GM23338 (cell line): Measurements from ENCODE around the gene BEST4. TPM values are rescaled to one million over a fixed set of nuclear protein-coding genes. Genes with fewer than 3 reads are reported as not detected.

Experiments
- ATAC-seq: fragments of 200-7000 bp; cut with Tn5 transposase; 3 replicates; pipeline ENCODE4 v1.9.1; 2020
- DNase-seq: peaks from one replicate; pipeline ENCODE4 v3.0.0-alpha.2; 2015; ENCODE audit warnings: low spot score
- H2AFZ ChIP-seq: fragments of 200-600 bp; sonication (generic); 2 replicates; pipeline ENCODE4 v1.8.0; 2016; ENCODE audit warnings: antibody characterized with exemption, mild to moderate bottlenecking, moderate library complexity
- H3F3A ChIP-seq: fragments of 200-600 bp; sonication (generic); replicated peaks from 2 replicates; pipeline ENCODE4 v1.8.0; 2017; ENCODE audit warnings: antibody characterized with exemption, mixed run types, low read depth
- H3K27ac ChIP-seq: fragments of 200-600 bp; sonication (generic); 2 replicates; pipeline ENCODE4 v1.6.1; 2016; ENCODE audit warnings: low read depth
- H3K27me3 ChIP-seq: fragments of 200-600 bp; sonication (generic); 2 replicates; pipeline ENCODE4 v1.8.0; 2016; ENCODE audit warnings: mild to moderate bottlenecking, mixed run types, moderate library complexity; ENCODE audit not compliant: insufficient read depth
- H3K36me3 ChIP-seq: fragments of 200-600 bp; sonication (generic); 2 replicates; pipeline ENCODE4 v1.8.0; 2016; ENCODE audit warnings: mild to moderate bottlenecking; ENCODE audit not compliant: insufficient read depth
- H3K4me1 ChIP-seq: fragments of 200-600 bp; sonication (generic); 2 replicates; pipeline ENCODE4 v1.8.0; 2016; ENCODE audit warnings: mild to moderate bottlenecking, moderate library complexity; ENCODE audit not compliant: insufficient read depth
- H3K4me2 ChIP-seq: fragments of 200-600 bp; sonication (generic); 2 replicates; pipeline ENCODE4 v1.7.1; 2017; ENCODE audit warnings: mixed run types
- H3K4me3 ChIP-seq: fragments of 200-600 bp; sonication (generic); 2 replicates; pipeline ENCODE4 v1.6.1; 2016; ENCODE audit warnings: mixed run types
- H3K79me2 ChIP-seq: fragments of 200-600 bp; sonication (generic); replicated peaks from 2 replicates; pipeline ENCODE4 v1.8.0; 2017; ENCODE audit warnings: mild to moderate bottlenecking; ENCODE audit not compliant: insufficient read depth
- H3K9me2 ChIP-seq: fragments of 200-600 bp; sonication (generic); 2 replicates; pipeline ENCODE4 v1.8.0; 2017; ENCODE audit not compliant: insufficient read depth
- H4K20me1 ChIP-seq: fragments of 200-600 bp; sonication (generic); replicated peaks from 2 replicates; pipeline ENCODE4 v1.8.0; 2017; ENCODE audit warnings: mild to moderate bottlenecking; ENCODE audit not compliant: insufficient read depth
- H3K27ac Mint-ChIP-seq: 2 replicates; pipeline ENCODE4 v1.8.0; 2020; ENCODE audit warnings: inconsistent platforms, mild to moderate bottlenecking, moderate library complexity, mixed read lengths
- H3K27me3 Mint-ChIP-seq: 3 replicates; pipeline ENCODE4 v1.8.0; 2022; ENCODE audit warnings: low read depth, mild to moderate bottlenecking, moderate library complexity, mixed read lengths, inconsistent platforms; ENCODE audit not compliant: insufficient read depth, poor library complexity
- H3K36me3 Mint-ChIP-seq: 3 replicates; pipeline ENCODE4 v1.8.0; 2021; ENCODE audit warnings: low read depth, mild to moderate bottlenecking, inconsistent platforms, moderate library complexity, mixed read lengths
- H3K4me1 Mint-ChIP-seq: 3 replicates; pipeline ENCODE4 v1.8.0; 2020; ENCODE audit warnings: mild to moderate bottlenecking, inconsistent platforms, mixed read lengths
- H3K4me3 Mint-ChIP-seq: 3 replicates; pipeline ENCODE4 v1.8.0; 2021; ENCODE audit warnings: moderate library complexity, mild to moderate bottlenecking, inconsistent platforms, mixed read lengths
- H3K9me3 Mint-ChIP-seq: 3 replicates; pipeline ENCODE4 v1.8.0; 2020; ENCODE audit warnings: moderate library complexity, mild to moderate bottlenecking, inconsistent platforms, mixed read lengths
- CREB1 ChIP-seq: fragments of 250-450 bp; sonication (Bioruptor Pico); IDR thresholded peaks from 2 replicates; pipeline ENCODE4 v1.5.0; 2020; ENCODE audit warnings: low read depth, mild to moderate bottlenecking, moderate library complexity
- EZH2 ChIP-seq: fragments of 200-600 bp; sonication (generic); IDR thresholded peaks from one replicate; pipeline ENCODE4 v1.8.0; 2017; ENCODE audit warnings: antibody characterized with exemption, mild to moderate bottlenecking, low read depth; ENCODE audit not compliant: unreplicated experiment
- EZH2phosphoT487 ChIP-seq: fragments of 200-600 bp; sonication (generic); IDR thresholded peaks from one replicate; pipeline ENCODE4 v1.8.1; 2018; ENCODE audit warnings: antibody characterized with exemption; ENCODE audit not compliant: unreplicated experiment
- JUNB ChIP-seq: IDR thresholded peaks from one replicate; pipeline ENCODE4 v1.6.1; 2016; ENCODE audit warnings: antibody characterized with exemption; ENCODE audit not compliant: unreplicated experiment
- NANOG ChIP-seq: IDR thresholded peaks from 2 replicates; pipeline ENCODE4 v1.6.1; 2016; ENCODE audit warnings: antibody characterized with exemption, borderline replicate concordance
- POLR2AphosphoS5 ChIP-seq: IDR thresholded peaks from 2 replicates; pipeline ENCODE4 v1.6.1; 2016; ENCODE audit warnings: antibody characterized with exemption, low read depth
- STAT1 ChIP-seq: IDR thresholded peaks from one replicate; pipeline ENCODE4 v1.6.1; 2016; ENCODE audit warnings: antibody characterized with exemption; ENCODE audit not compliant: unreplicated experiment
- ZNF114 ChIP-seq: fragments of 250-450 bp; sonication (Bioruptor Pico); IDR thresholded peaks from 2 replicates; pipeline ENCODE4 v1.5.0; 2020; ENCODE audit warnings: mild to moderate bottlenecking, moderate library complexity
- ZNF331 ChIP-seq: fragments of 250-450 bp; sonication (Bioruptor Pico); IDR thresholded peaks from 2 replicates; pipeline ENCODE4 v1.5.0; 2020; ENCODE audit warnings: low read depth, mild to moderate bottlenecking, moderate library complexity
- polyA plus RNA-seq: library from polyadenylated mRNA; unstranded; fragments of >200 nt; fragmentation: Nextera tagmentation; extraction: Ambion mirVana; gene quantifications from 2 replicates; pipeline ENCODE4 v1.2.1, GENCODE V29; 2016
- total RNA-seq: library from RNA; depleted of rRNA; stranded (reverse); fragments of >200 nt; shearing (Covaris generic); gene quantifications from 2 replicates; pipeline ENCODE4 v1.2.3, GENCODE V29; 2014
- TF ChIP-seq, protein P1 (sequence below): IDR thresholded peaks from one replicate; pipeline ENCODE4 v1.6.1; 2018; ENCODE audit warnings: antibody characterized with exemption; ENCODE audit not compliant: unreplicated experiment
- TF ChIP-seq, protein P2 (sequence below), 2 experiments: fragments of 200-600 bp in 1 of 2; sonication (generic) in 1 of 2; conservative IDR thresholded peaks; 2 replicates each; pipeline versions ENCODE4 v1.5.1 to v1.6.1; 2016 to 2017; ENCODE audit warnings: antibody characterized with exemption in 2 of 2, low read depth in 2 of 2, mild to moderate bottlenecking in 2 of 2, moderate library complexity in 1 of 2
- TF ChIP-seq, protein P3 (sequence below): IDR thresholded peaks from 2 replicates; pipeline ENCODE4 v1.6.1; 2016; ENCODE audit warnings: antibody characterized with exemption
- TF ChIP-seq, protein P4 (sequence below): fragments of 250-450 bp; sonication (Bioruptor Pico); IDR thresholded peaks from 2 replicates; pipeline ENCODE4 v1.5.0; 2020; ENCODE audit warnings: mild to moderate bottlenecking, moderate library complexity

BEST4 gene
- total and polyA plus RNA-seq, 2 experiments from 2014 or later = 0.63 to 1.6 TPM

DNA sequence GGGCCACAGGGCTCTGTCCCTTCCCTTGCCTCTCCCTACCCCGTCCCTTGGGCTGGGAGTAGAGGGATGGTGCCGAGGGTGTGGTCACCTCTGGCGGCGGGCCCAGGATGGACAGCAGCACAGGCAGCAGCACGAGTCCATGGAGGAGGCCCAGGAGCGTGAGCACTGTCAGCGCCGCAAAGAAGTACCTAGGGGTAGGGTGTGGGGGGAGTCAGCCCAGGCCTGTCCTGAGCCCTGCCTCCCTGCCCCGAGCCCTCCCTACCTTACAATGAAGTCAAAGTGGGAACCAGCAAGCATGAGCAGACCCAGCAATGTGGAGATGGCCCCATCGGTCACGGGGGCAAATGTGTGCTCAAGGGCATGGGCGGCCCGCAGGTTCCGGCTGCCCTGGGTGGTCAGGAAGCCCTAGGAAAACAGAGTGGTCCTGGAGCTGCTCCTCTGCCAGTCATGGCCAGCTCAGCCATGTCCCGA lies 35.0 kb upstream of the BEST4 start:
- no peaks in the 10 kb centered on the region; the same call in 2 of the 3 replicates for H3K36me3 Mint-ChIP-seq
- ATAC-seq (no peak), DNase-seq (no peak)
- TF ChIP-seq ZNF114 (CRISPR knock-in tag) (no peak), NANOG (no peak), EZH2phosphoT487 (no peak), ZNF331 (no peak), STAT1 (no peak), POLR2AphosphoS5 (no peak), CREB1 (CRISPR knock-in tag) (no peak), JUNB (no peak), EZH2 (no peak)
- TF ChIP-seq, protein P1, sequence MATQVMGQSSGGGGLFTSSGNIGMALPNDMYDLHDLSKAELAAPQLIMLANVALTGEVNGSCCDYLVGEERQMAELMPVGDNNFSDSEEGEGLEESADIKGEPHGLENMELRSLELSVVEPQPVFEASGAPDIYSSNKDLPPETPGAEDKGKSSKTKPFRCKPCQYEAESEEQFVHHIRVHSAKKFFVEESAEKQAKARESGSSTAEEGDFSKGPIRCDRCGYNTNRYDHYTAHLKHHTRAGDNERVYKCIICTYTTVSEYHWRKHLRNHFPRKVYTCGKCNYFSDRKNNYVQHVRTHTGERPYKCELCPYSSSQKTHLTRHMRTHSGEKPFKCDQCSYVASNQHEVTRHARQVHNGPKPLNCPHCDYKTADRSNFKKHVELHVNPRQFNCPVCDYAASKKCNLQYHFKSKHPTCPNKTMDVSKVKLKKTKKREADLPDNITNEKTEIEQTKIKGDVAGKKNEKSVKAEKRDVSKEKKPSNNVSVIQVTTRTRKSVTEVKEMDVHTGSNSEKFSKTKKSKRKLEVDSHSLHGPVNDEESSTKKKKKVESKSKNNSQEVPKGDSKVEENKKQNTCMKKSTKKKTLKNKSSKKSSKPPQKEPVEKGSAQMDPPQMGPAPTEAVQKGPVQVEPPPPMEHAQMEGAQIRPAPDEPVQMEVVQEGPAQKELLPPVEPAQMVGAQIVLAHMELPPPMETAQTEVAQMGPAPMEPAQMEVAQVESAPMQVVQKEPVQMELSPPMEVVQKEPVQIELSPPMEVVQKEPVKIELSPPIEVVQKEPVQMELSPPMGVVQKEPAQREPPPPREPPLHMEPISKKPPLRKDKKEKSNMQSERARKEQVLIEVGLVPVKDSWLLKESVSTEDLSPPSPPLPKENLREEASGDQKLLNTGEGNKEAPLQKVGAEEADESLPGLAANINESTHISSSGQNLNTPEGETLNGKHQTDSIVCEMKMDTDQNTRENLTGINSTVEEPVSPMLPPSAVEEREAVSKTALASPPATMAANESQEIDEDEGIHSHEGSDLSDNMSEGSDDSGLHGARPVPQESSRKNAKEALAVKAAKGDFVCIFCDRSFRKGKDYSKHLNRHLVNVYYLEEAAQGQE = no peak
- TF ChIP-seq, protein P2, sequence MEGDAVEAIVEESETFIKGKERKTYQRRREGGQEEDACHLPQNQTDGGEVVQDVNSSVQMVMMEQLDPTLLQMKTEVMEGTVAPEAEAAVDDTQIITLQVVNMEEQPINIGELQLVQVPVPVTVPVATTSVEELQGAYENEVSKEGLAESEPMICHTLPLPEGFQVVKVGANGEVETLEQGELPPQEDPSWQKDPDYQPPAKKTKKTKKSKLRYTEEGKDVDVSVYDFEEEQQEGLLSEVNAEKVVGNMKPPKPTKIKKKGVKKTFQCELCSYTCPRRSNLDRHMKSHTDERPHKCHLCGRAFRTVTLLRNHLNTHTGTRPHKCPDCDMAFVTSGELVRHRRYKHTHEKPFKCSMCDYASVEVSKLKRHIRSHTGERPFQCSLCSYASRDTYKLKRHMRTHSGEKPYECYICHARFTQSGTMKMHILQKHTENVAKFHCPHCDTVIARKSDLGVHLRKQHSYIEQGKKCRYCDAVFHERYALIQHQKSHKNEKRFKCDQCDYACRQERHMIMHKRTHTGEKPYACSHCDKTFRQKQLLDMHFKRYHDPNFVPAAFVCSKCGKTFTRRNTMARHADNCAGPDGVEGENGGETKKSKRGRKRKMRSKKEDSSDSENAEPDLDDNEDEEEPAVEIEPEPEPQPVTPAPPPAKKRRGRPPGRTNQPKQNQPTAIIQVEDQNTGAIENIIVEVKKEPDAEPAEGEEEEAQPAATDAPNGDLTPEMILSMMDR (conservative IDR thresholded peaks at IDR 0.05; ENCODE audit: low read depth in 2 of 2) = no peak
- TF ChIP-seq, protein P3, sequence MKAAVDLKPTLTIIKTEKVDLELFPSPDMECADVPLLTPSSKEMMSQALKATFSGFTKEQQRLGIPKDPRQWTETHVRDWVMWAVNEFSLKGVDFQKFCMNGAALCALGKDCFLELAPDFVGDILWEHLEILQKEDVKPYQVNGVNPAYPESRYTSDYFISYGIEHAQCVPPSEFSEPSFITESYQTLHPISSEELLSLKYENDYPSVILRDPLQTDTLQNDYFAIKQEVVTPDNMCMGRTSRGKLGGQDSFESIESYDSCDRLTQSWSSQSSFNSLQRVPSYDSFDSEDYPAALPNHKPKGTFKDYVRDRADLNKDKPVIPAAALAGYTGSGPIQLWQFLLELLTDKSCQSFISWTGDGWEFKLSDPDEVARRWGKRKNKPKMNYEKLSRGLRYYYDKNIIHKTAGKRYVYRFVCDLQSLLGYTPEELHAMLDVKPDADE = no peak
- TF ChIP-seq, protein P4, sequence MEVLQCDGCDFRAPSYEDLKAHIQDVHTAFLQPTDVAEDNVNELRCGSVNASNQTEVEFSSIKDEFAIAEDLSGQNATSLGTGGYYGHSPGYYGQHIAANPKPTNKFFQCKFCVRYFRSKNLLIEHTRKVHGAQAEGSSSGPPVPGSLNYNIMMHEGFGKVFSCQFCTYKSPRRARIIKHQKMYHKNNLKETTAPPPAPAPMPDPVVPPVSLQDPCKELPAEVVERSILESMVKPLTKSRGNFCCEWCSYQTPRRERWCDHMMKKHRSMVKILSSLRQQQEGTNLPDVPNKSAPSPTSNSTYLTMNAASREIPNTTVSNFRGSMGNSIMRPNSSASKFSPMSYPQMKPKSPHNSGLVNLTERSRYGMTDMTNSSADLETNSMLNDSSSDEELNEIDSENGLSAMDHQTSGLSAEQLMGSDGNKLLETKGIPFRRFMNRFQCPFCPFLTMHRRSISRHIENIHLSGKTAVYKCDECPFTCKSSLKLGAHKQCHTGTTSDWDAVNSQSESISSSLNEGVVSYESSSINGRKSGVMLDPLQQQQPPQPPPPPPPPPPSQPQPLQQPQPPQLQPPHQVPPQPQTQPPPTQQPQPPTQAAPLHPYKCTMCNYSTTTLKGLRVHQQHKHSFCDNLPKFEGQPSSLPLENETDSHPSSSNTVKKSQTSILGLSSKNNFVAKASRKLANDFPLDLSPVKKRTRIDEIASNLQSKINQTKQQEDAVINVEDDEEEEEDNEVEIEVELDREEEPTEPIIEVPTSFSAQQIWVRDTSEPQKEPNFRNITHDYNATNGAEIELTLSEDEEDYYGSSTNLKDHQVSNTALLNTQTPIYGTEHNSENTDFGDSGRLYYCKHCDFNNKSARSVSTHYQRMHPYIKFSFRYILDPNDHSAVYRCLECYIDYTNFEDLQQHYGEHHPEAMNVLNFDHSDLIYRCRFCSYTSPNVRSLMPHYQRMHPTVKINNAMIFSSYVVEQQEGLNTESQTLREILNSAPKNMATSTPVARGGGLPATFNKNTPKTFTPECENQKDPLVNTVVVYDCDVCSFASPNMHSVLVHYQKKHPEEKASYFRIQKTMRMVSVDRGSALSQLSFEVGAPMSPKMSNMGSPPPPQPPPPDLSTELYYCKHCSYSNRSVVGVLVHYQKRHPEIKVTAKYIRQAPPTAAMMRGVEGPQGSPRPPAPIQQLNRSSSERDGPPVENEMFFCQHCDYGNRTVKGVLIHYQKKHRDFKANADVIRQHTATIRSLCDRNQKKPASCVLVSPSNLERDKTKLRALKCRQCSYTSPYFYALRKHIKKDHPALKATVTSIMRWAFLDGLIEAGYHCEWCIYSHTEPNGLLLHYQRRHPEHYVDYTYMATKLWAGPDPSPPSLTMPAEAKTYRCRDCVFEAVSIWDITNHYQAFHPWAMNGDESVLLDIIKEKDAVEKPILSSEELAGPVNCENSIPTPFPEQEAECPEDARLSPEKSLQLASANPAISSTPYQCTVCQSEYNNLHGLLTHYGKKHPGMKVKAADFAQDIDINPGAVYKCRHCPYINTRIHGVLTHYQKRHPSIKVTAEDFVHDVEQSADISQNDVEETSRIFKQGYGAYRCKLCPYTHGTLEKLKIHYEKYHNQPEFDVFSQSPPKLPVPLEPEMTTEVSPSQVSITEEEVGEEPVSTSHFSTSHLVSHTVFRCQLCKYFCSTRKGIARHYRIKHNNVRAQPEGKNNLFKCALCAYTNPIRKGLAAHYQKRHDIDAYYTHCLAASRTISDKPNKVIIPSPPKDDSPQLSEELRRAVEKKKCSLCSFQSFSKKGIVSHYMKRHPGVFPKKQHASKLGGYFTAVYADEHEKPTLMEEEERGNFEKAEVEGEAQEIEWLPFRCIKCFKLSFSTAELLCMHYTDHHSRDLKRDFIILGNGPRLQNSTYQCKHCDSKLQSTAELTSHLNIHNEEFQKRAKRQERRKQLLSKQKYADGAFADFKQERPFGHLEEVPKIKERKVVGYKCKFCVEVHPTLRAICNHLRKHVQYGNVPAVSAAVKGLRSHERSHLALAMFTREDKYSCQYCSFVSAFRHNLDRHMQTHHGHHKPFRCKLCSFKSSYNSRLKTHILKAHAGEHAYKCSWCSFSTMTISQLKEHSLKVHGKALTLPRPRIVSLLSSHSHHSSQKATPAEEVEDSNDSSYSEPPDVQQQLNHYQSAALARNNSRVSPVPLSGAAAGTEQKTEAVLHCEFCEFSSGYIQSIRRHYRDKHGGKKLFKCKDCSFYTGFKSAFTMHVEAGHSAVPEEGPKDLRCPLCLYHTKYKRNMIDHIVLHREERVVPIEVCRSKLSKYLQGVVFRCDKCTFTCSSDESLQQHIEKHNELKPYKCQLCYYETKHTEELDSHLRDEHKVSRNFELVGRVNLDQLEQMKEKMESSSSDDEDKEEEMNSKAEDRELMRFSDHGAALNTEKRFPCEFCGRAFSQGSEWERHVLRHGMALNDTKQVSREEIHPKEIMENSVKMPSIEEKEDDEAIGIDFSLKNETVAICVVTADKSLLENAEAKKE (CRISPR knock-in tag) = no peak
- Histone ChIP-seq H3K27me3 (no peaks in the 10 kb centered on the region), H3K79me2 (no peaks in the 10 kb centered on the region), H3K36me3 (no peaks in the 10 kb centered on the region), H3K4me3 (no peak overlapping the region), H2AFZ (no peak overlapping the region), H3K4me2 (no peak overlapping the region), H3F3A (0 out of 2 replicates have a peak, but pooled peaks cover 3% of the 10 kb centered on the region), H3K27ac (no peak overlapping the region), H3K9me2 (no peaks in the 10 kb centered on the region), H3K4me1 (peaks cover 9% of the 10 kb centered on the region), H4K20me1 (no peaks in the 10 kb centered on the region)
- H3K9me3 Mint-ChIP-seq = no peaks in the 10 kb centered on the region
- H3K4me1 Mint-ChIP-seq = peaks cover 15% of the 10 kb centered on the region
- peaks cover 18% of the 10 kb centered on the region for H3K27me3 Mint-ChIP-seq
- no peak overlapping the region for H3K27ac Mint-ChIP-seq
- H3K4me3 Mint-ChIP-seq = no peak overlapping the region
